ENCODE results near the gene HDAC4.

The HDAC4 gene

DNA sequence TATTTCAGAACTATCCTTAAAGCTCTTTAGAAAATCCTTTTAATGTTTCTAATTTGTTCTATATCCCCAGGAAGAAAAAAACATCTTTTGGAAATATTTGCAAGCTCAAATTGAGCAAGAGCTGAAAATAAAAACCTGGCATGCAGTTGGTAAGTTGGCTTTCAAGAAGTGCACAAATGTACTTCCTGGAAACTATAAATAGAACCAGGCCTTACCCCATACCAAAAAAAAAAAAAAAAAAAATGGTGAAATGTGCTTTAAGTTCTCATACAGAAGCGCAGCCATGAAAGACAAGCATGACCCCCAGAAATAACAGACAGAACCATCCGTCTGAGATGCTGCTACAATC is 178.5 kb downstream of the HDAC4 start:
- Mint-ChIP-seq H3K27me3 (no peaks in the 10 kb centered on the region), H3K27ac (peak overlapping the region; percentile 49), H3K9me3 (no peaks in the 10 kb centered on the region), H3K36me3 (ENCODE audit: low read depth) (no peaks in the 10 kb centered on the region), H3K4me1 (ENCODE audit: low read depth) (peaks cover 80% of the 10 kb centered on the region), H3K4me3 (peak overlapping the region; percentile 49)

DNA sequence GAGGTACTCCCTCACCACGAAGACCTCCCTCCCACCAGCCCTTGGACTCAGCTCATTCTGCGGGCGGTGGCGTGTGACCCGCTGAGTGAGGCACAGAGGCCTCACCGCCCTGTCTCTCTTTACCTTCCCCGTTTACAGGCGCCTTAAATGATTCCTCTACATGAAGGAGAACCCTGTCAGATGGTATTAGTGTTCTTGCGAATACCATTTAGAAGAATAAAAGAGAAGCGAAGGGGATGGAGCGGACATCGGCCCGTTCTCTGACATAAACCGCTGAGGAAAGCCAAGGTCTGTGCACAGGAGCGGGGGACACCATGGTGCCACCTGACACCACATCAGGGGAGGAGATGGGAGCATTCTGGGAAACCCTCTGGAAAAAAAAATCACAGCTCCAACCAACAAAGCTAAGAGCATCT is 179.8 kb downstream of the HDAC4 start:
- Mint-ChIP-seq H3K9me3 (no peaks in the 10 kb centered on the region), H3K36me3 (ENCODE audit: low read depth) (no peaks in the 10 kb centered on the region), H3K27ac (peak overlapping the region; percentile 67), H3K27me3 (no peaks in the 10 kb centered on the region), H3K4me1 (ENCODE audit: low read depth) (peaks cover 83% of the 10 kb centered on the region), H3K4me3 (no peak overlapping the region)

DNA sequence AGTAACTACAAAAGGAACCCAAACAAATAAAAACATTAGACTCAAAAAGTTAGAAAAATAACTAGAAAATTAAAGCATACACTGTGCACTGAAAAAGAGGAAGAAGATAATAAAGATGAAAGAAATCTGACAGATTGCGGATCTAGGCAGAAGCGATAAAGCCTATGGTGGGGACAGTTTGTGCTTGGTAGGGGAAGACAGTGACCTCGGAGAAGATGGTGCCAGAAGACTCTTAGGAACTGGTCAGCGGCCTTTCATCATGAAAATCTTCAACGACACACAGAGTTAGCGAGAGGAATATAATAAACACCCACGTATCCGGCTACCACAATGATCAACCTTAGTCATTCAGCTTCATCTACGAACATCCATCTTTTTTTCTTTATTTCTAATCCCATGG is 180.5 kb downstream of the HDAC4 start:
- peak overlapping the region; percentile 29 for H3K27ac Mint-ChIP-seq
- H3K4me1 Mint-ChIP-seq (ENCODE audit: low read depth), result peaks cover 82% of the 10 kb centered on the region
- no peaks in the 10 kb centered on the region for H3K27me3 Mint-ChIP-seq
- H3K9me3 Mint-ChIP-seq, result no peaks in the 10 kb centered on the region
- no peak overlapping the region for H3K4me3 Mint-ChIP-seq
- no peaks in the 10 kb centered on the region for H3K36me3 Mint-ChIP-seq (ENCODE audit: low read depth)

DNA sequence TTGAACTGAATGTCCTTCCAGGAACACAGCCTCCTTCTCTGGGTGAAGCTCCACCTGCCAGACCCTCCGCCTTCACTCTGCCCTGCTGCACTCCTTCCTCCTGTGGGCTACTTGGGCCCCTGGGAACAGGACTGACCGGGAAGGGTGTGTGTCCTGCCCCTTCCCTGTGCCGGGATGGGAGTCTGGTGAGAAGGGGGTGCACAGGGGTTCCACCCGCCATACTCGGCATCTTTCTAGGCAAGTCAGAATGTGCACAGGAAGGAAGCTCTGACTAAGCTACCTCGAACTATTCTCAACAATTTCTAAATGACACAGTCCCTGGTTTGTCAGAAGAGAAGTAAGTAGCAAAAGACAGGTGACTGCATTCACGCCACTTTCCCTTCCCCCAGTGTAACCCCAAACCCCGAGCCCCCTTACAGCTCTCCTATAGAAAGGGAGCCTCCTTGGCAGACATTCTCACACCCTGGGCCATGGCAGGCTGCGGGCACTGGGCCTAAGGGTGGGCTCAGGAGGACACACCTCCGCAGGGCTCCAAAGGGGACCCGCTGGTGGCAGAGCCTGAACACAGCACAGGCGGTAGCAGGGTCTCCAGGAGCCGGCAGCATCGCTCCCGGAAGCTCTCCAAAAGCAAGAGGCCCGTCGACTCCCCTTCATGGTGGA is 184.1 kb downstream of the HDAC4 start:
- peak overlapping the region; percentile 86 for H3K27ac Mint-ChIP-seq
- peaks cover 70% of the 10 kb centered on the region for H3K4me1 Mint-ChIP-seq (ENCODE audit: low read depth)
- peak overlapping the region; percentile 53 for H3K4me3 Mint-ChIP-seq
- H3K27me3 Mint-ChIP-seq, result no peaks in the 10 kb centered on the region
- H3K36me3 Mint-ChIP-seq (ENCODE audit: low read depth), result no peaks in the 10 kb centered on the region
- no peaks in the 10 kb centered on the region for H3K9me3 Mint-ChIP-seq

DNA sequence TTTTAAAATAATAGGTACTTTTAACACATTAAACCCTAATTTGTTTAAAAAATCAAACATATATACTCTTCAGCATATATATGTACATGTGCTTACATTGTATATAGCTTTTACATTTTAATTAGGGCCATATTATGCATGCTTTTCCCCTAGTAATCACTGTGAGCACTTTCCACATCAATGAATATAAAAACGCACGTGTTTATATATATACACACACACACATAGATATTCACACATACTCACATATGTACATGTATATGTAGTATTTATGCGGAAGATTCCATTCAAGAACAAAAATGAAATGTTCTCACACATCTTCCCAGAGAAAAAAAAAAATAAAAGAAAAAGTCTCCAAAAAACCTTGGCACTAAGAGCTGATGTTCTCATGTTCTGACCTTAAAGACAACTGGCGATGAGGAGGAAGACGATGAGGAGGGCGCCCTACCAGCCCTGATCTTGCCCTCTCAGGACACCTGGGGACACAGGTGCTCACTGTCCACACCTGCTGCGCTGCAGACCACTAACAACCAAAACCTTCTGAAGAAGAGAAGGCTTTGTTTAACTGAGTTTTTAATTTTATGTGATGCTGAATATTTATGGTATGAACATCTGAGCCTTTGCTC is 184.7 kb downstream of the HDAC4 start:
- no peaks in the 10 kb centered on the region for H3K27me3 Mint-ChIP-seq
- no peaks in the 10 kb centered on the region for H3K36me3 Mint-ChIP-seq (ENCODE audit: low read depth)
- H3K9me3 Mint-ChIP-seq, result no peaks in the 10 kb centered on the region
- peak overlapping the region; percentile 86 for H3K27ac Mint-ChIP-seq
- H3K4me3 Mint-ChIP-seq, result peak overlapping the region; percentile 53
- H3K4me1 Mint-ChIP-seq (ENCODE audit: low read depth), result peaks cover 70% of the 10 kb centered on the region

DNA sequence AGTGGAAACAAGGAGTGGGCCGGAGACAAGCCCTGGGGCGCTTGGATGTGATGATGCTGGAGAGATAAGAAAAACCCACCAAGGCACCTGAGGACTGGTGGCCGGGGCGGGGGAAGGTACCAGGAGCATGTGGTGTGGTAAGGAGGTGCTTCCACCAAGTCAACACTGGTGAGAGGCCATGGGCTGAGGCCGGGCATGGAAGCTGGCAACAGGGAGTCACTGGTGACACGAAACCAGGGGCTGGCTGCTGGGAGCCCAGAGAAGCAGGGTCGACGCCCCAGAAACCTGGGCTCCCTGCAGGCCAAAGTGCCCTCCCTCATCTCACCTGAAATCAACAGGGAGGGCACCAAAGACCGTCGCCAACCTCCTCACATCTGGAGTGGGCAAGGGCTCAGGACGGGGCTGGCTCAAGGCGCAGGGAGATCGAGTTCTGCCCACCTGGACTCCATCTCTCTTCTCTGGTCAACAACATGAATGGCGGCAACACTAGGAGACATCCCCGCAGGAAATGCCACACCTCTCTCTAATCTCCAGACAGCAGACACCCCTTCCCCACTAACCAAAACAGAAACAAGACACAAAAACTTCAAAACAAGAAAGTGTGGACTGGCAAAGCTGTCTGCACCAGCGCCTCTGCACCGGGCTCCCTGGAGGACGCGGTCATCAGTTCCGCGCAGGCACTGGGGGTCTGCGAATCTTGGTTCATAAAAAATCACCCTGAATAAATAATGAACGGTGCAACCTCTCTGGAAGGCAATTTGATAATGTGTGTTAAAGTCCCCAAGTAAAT is 185.5 kb downstream of the HDAC4 start:
- Mint-ChIP-seq H3K36me3 (ENCODE audit: low read depth) (no peaks in the 10 kb centered on the region), H3K9me3 (no peaks in the 10 kb centered on the region), H3K4me3 (no peak overlapping the region), H3K27ac (peak overlapping the region; percentile 54), H3K4me1 (ENCODE audit: low read depth) (peaks cover 63% of the 10 kb centered on the region), H3K27me3 (no peaks in the 10 kb centered on the region)

DNA sequence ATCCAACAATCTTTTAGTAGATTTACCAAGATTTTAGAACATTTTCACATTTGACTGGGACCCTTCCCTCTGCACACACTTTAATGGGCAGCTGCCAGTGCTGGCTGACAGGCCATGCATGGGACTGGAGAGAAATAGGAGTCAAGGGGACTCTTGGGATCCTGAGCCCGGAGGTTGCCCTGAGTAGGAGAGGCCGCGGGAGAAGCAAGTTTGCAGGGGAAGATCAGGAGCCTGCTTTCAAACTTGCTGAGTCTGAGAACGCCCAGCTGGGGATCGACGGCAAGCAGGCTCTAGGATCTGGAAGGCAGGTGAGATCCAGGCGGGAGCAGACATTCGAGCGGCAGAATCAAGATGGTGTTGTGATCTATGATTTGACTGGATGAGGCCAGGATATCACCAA is 186.1 kb downstream of the HDAC4 start:
- no peak overlapping the region for H3K4me3 Mint-ChIP-seq
- H3K27me3 Mint-ChIP-seq, result no peaks in the 10 kb centered on the region
- peak overlapping the region; percentile 54 for H3K27ac Mint-ChIP-seq
- H3K9me3 Mint-ChIP-seq, result no peaks in the 10 kb centered on the region
- no peaks in the 10 kb centered on the region for H3K36me3 Mint-ChIP-seq (ENCODE audit: low read depth)
- H3K4me1 Mint-ChIP-seq (ENCODE audit: low read depth), result peaks cover 60% of the 10 kb centered on the region

DNA sequence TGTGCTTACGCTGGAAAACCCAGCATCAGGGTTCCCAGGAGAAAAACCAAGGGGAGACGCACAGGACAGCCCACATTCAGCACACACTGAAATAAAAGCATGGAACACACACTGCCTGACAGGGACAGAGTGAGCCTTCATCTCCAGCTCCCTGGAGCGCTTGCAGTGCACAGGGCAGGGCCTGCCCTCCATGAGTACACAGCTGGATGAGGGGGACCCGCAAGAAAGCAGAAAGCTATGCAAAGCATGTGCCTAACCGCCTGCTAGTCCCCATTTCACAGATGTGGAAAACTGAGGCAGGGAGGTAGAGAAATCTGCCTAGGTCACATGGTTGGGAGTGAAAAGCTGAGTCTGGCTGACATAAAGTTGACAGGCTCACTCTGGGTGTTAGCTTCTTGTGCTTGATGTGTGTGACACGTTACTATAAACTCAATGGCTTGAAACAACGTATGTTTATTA is 187.1 kb downstream of the HDAC4 start:
- Mint-ChIP-seq H3K27me3 (no peaks in the 10 kb centered on the region), H3K4me1 (ENCODE audit: low read depth) (peaks cover 58% of the 10 kb centered on the region), H3K4me3 (no peak overlapping the region), H3K27ac (no peak overlapping the region), H3K36me3 (ENCODE audit: low read depth) (no peaks in the 10 kb centered on the region), H3K9me3 (no peaks in the 10 kb centered on the region)

DNA sequence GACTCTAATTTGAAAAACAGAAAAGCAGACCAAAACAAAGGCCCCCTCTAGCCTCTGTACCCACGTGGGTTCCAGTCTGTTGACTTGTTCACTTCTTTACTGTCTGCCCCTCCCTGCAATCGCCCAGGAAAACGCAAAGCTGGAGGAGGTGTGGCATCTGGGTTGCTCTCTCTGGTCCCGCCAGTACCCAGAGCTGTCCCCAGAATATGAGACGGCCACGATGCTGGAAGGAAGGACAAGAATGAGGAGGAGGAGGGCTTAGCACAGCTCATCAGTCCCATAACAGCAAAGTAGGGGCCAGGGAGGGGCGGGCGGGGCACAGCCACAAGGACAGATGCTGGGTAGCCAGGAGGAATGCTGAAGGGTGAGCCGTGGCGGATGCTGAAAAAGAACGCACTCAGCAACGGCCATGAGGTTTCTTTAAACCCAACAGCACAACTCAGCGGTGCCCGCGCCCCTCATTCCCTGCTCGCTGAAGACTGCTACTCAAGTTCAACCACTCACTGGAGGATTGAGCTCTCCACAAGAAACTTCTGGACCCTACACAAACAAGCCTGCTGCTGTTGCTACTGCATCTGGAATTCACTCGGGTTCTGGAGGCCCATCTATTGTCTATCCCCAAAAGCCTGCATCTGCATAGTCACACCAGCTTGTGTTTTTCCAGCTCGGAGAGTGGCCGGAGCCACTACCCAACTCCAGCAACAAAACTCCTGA is 187.7 kb downstream of the HDAC4 start:
- H3K36me3 Mint-ChIP-seq (ENCODE audit: low read depth), result no peaks in the 10 kb centered on the region
- no peaks in the 10 kb centered on the region for H3K27me3 Mint-ChIP-seq
- H3K9me3 Mint-ChIP-seq, result no peaks in the 10 kb centered on the region
- H3K4me3 Mint-ChIP-seq, result no peak overlapping the region
- H3K4me1 Mint-ChIP-seq (ENCODE audit: low read depth), result peaks cover 58% of the 10 kb centered on the region
- H3K27ac Mint-ChIP-seq, result no peak overlapping the region

DNA sequence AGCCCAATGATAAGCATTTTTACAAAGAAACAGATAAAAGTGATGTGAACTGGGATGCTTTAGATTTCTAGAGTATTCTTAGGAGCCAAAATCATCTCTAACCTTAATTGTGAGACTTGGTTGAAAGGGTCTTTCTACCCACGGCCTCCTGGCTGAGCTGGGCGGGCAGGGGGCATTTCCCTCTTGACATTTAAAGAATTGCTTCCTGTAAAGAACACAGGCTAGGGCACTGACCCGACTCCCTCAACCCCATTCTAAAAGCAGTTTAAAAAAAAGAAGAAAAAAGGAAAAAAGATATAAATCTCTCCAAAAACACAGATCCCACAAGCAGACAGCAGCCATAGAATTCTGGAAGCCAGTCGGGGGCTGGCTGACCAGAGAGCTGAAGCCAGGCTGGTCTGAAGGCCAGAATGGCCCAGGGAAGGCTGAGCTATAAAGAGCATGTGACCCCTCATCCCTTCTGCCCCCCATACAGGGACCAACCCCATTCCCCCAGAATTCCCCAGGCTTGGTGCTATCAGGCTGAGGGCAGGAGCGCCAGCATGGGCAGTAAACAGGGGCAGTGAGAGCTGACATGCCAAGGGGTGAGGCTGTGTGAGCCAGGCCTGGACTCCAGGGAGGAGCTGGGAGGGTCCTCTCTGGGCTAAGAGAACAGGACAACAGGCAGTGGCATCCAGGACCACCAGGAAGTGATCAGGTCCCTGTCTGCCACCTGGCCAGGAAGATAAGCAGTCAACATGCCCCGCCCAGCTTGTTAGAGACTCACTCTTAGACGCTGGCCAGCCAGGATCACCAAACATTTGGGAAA is 188.5 kb downstream of the HDAC4 start:
- Mint-ChIP-seq H3K27ac (no peak overlapping the region), H3K9me3 (no peaks in the 10 kb centered on the region), H3K27me3 (no peaks in the 10 kb centered on the region), H3K36me3 (ENCODE audit: low read depth) (no peaks in the 10 kb centered on the region), H3K4me3 (no peak overlapping the region), H3K4me1 (ENCODE audit: low read depth) (peaks cover 51% of the 10 kb centered on the region)

DNA sequence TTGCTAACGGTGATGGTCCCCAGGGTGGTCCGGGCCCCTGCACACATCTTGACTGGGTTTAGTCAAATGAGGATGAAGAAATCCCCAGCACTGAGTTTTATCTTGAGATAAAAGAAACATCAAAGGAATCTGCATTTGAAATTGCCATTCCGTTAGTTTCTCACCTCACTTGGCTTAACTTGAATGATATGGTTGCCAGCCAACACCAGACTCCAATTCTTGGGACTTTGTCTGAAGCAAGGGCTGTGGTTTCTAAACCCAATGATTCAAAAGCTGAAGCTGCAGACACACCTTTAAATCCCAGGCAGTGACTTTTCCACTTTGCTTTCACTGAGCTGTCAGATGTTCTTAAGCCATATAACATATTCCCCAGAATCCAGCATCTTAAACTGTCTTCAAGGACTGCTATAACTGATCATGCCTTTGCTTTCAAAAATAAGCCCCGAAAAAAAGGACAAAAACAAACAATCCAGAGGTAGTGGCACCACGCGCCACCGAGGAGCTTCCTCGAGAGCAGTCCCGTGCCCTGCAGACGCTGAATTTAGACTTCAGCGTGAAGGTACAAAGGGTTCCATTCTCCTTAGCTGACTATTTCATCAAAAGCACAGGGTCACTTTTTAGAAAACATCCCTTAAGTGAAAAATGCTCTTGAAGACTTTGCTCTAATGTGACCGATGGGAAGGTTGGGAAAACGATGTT is 189.3 kb downstream of the HDAC4 start:
- no peaks in the 10 kb centered on the region for H3K27me3 Mint-ChIP-seq
- peaks cover 44% of the 10 kb centered on the region for H3K4me1 Mint-ChIP-seq (ENCODE audit: low read depth)
- H3K4me3 Mint-ChIP-seq, result no peak overlapping the region
- no peaks in the 10 kb centered on the region for H3K36me3 Mint-ChIP-seq (ENCODE audit: low read depth)
- no peaks in the 10 kb centered on the region for H3K9me3 Mint-ChIP-seq
- no peak overlapping the region for H3K27ac Mint-ChIP-seq

DNA sequence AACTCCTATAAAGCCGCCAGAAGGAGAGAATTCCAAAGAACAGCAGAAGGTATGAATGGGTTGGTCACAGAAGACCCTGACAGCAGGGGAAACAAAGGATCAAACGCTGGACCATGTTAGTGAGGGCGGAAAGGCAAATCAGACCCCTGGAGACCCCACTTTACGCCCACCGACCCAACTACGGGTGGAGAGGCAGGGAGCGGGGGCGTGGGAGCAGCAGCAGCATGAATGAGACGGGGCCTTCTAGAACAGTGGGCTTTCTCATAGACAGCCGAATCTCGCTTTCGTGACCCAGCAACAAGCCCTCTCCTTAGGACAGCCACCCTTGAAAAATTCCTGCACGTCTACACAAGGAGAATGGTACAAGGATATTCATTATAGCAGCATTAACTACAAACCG is 191.0 kb downstream of the HDAC4 start:
- Mint-ChIP-seq H3K9me3 (no peaks in the 10 kb centered on the region), H3K27me3 (no peaks in the 10 kb centered on the region), H3K27ac (no peak overlapping the region), H3K36me3 (ENCODE audit: low read depth) (no peaks in the 10 kb centered on the region), H3K4me3 (no peak overlapping the region), H3K4me1 (ENCODE audit: low read depth) (peaks cover 43% of the 10 kb centered on the region)

DNA sequence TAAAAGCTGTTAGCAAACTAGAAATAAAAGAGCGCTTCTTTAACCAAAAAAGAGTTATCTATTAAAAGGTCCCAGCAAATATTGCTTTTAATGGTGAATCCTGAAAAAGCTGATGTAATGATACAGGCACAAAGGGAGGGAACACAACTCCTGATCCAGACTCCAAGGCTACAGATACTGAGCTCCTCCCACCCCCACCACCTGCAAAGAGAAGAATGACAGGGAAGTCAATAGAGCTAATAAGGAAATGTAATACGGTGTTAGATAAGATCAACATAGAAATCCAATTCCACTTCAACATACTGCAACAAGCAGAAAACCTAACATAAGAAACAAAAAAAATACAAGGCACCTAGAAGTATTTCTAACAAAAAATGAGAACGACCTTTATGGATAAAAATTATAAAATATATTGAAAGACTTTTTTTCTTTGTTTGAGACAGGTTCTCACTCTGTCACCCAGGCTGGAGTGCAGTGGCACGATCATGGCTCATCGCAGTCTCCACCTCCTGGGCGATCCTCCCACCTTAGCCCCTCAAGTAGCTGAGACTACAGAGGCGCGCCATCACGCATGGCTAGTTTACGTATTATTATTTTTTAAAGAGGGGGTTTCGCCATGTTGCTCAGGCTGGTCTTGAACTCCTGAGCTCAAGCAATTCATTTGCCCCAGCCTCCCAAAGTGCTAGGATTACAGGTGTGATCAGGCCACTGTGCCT is 192.2 kb downstream of the HDAC4 start:
- no peak overlapping the region for H3K4me3 Mint-ChIP-seq
- H3K4me1 Mint-ChIP-seq (ENCODE audit: low read depth), result peaks cover 42% of the 10 kb centered on the region
- no peaks in the 10 kb centered on the region for H3K27me3 Mint-ChIP-seq
- no peaks in the 10 kb centered on the region for H3K36me3 Mint-ChIP-seq (ENCODE audit: low read depth)
- no peaks in the 10 kb centered on the region for H3K9me3 Mint-ChIP-seq
- no peak overlapping the region for H3K27ac Mint-ChIP-seq

Data from stimulated activated naive CD8-positive, alpha-beta T cell treated with anti-CD3 and anti-CD28 coated beads, Interleukin-15, Interleukin-2, amounts not matched to agents 100 ng/mL and 50 ng/mL, for 24 hours (primary cell).